HEK293 (cell line): Measurements from ENCODE around the gene CSPG4.
"Not testable (repeated sequence)": the region's sequence is repeated elsewhere in the genome, so short reads cannot be mapped to it uniquely, and the experiment has no call there.

ENCODE experiments used
- CTCF ChIA-PET: fragments of 350-600 bp; formaldehyde crosslinking; extraction: SDS; loops from one replicate; lab custom pipeline; 2021; ENCODE audit warnings: antibody characterized with exemption; lab: Yijun Ruan, JAX
- POLR2A ChIA-PET: fragments of 300-600 bp; formaldehyde crosslinking; extraction: SDS; loops from one replicate; lab custom pipeline; 2020; ENCODE audit warnings: antibody characterized with exemption, inconsistent platforms; lab: Yijun Ruan, JAX
- H3K27ac ChIP-seq: fragments of 200-500 bp; sonication (Bioruptor generic); 2 replicates; pipeline ENCODE4 v1.5.1; 2014; ENCODE audit warnings: low read depth, low read length, control low read depth, inconsistent platforms; ENCODE audit errors: extremely low read depth
- H3K36me3 ChIP-seq, 2 experiments: fragments of 200-500 bp in 1 of 2; sonication (Bioruptor generic) in 1 of 2; 1 replicate in 1 of 2; 2 replicates in 1 of 2; pipeline ENCODE4 v1.5.1; 2014 to 2017; ENCODE audit warnings: inconsistent platforms in 2 of 2, low read length in 2 of 2; ENCODE audit not compliant: control insufficient read depth in 2 of 2, insufficient read depth in 1 of 2
- H3K4me1 ChIP-seq: fragments of 200-500 bp; sonication (Bioruptor generic); 2 replicates; pipeline ENCODE4 v1.5.1; 2014; ENCODE audit warnings: mild to moderate bottlenecking, low read length, inconsistent platforms; ENCODE audit not compliant: control insufficient read depth, insufficient read depth
- H3K4me3 ChIP-seq: 2 replicates; pipeline ENCODE4 v1.5.1; 2011; ENCODE audit warnings: low read depth, mild to moderate bottlenecking, control low read depth, low read length, moderate library complexity
- H3K9me3 ChIP-seq: fragments of 200-500 bp; sonication (Bioruptor generic); 2 replicates; pipeline ENCODE4 v1.5.1; 2014; ENCODE audit warnings: low read depth, low read length, inconsistent platforms; ENCODE audit not compliant: control insufficient read depth, insufficient read depth
- GLI2 ChIP-seq: fragments of 450-650 bp; formaldehyde crosslinking; IDR thresholded peaks from 2 replicates; pipeline ENCODE4; 2017; ENCODE audit warnings: missing biosample characterization, missing genetic modification characterization, low read depth, borderline replicate concordance
- GLIS1 ChIP-seq: fragments of 450-650 bp; formaldehyde crosslinking; IDR thresholded peaks from 2 replicates; pipeline ENCODE4 v1.5.1; 2016; ENCODE audit warnings: missing biosample characterization, missing genetic modification characterization
- KLF1 ChIP-seq: fragments of 450-650 bp; formaldehyde crosslinking; IDR thresholded peaks from 2 replicates; pipeline ENCODE4 v1.5.1; 2016; ENCODE audit warnings: missing biosample characterization, missing genetic modification characterization
- KLF7 ChIP-seq: fragments of 450-650 bp; formaldehyde crosslinking; IDR thresholded peaks from 2 replicates; pipeline ENCODE4 v1.5.1; 2016; ENCODE audit warnings: missing biosample characterization, missing genetic modification characterization, borderline replicate concordance
- OVOL3 ChIP-seq: fragments of 450-650 bp; formaldehyde crosslinking; IDR thresholded peaks from 2 replicates; pipeline ENCODE4 v1.5.1; 2016; ENCODE audit warnings: missing biosample characterization, missing genetic modification characterization
- YY2 ChIP-seq: fragments of 450-650 bp; formaldehyde crosslinking; IDR thresholded peaks from 2 replicates; pipeline ENCODE4 v1.5.1; 2016; ENCODE audit warnings: missing biosample characterization, missing genetic modification characterization
- ZBTB1 ChIP-seq: fragments of 450-650 bp; formaldehyde crosslinking; IDR thresholded peaks from 2 replicates; pipeline ENCODE4 v1.5.1; 2016; ENCODE audit warnings: missing biosample characterization, missing genetic modification characterization
- ZBTB48 ChIP-seq: fragments of 450-650 bp; formaldehyde crosslinking; IDR thresholded peaks from 2 replicates; pipeline ENCODE4 v1.5.1; 2016; ENCODE audit warnings: missing biosample characterization, missing genetic modification characterization
- ZBTB7A ChIP-seq: fragments of 450-650 bp; formaldehyde crosslinking; IDR thresholded peaks from 2 replicates; pipeline ENCODE4 v1.5.1; 2016; ENCODE audit warnings: low read depth, missing biosample characterization, missing genetic modification characterization
- ZNF112 ChIP-seq: fragments of 450-650 bp; formaldehyde crosslinking; IDR thresholded peaks from 2 replicates; pipeline ENCODE4 v1.5.0; 2017; ENCODE audit warnings: missing biosample characterization, missing genetic modification characterization
- ZNF132 ChIP-seq: fragments of 450-650 bp; formaldehyde crosslinking; IDR thresholded peaks from 2 replicates; pipeline ENCODE4 v1.5.1; 2017; ENCODE audit warnings: missing biosample characterization, missing genetic modification characterization, borderline replicate concordance
- ZNF248 ChIP-seq: fragments of 450-650 bp; formaldehyde crosslinking; IDR thresholded peaks from 2 replicates; pipeline ENCODE4 v1.5.1; 2017; ENCODE audit warnings: missing biosample characterization, missing genetic modification characterization
- ZNF521 ChIP-seq: fragments of 450-650 bp; formaldehyde crosslinking; IDR thresholded peaks from 2 replicates; pipeline ENCODE4 v1.5.1; 2017; ENCODE audit warnings: missing biosample characterization, mild to moderate bottlenecking, missing genetic modification characterization
- ZNF558 ChIP-seq: fragments of 450-650 bp; formaldehyde crosslinking; IDR thresholded peaks from 2 replicates; pipeline ENCODE4 v1.5.1; 2016; ENCODE audit warnings: missing biosample characterization, missing genetic modification characterization
- ZNF596 ChIP-seq: fragments of 450-650 bp; IDR thresholded peaks from 2 replicates; pipeline ENCODE4 v1.5.0; 2018; ENCODE audit warnings: missing biosample characterization, mild to moderate bottlenecking, missing genetic modification characterization, moderate library complexity
- ZNF654 ChIP-seq: fragments of 450-650 bp; formaldehyde crosslinking; IDR thresholded peaks from 2 replicates; pipeline ENCODE4 v1.5.1; 2016; ENCODE audit warnings: low read depth, missing biosample characterization, missing genetic modification characterization
- ZNF701 ChIP-seq: fragments of 450-650 bp; formaldehyde crosslinking; IDR thresholded peaks from 2 replicates; pipeline ENCODE4 v1.5.1; 2016; ENCODE audit warnings: missing biosample characterization, missing genetic modification characterization
- ZNF768 ChIP-seq: fragments of 450-650 bp; formaldehyde crosslinking; IDR thresholded peaks from 2 replicates; pipeline ENCODE4 v1.5.1; 2018; ENCODE audit warnings: missing biosample characterization, mild to moderate bottlenecking, missing genetic modification characterization
- ZNF777 ChIP-seq: fragments of 450-650 bp; formaldehyde crosslinking; IDR thresholded peaks from 2 replicates; pipeline ENCODE4 v1.5.1; 2017; ENCODE audit warnings: missing biosample characterization, missing genetic modification characterization, borderline replicate concordance
- TF ChIP-seq, protein P1 (sequence below): fragments of 450-650 bp; formaldehyde crosslinking; IDR thresholded peaks from 2 replicates; pipeline ENCODE4 v1.5.1; 2017; ENCODE audit warnings: missing biosample characterization, mild to moderate bottlenecking, missing genetic modification characterization, moderate library complexity
- TF ChIP-seq, protein P2 (sequence below): fragments of 450-650 bp; formaldehyde crosslinking; IDR thresholded peaks from 2 replicates; pipeline ENCODE4 v1.5.1; 2016; ENCODE audit warnings: missing biosample characterization, missing genetic modification characterization
- TF ChIP-seq, protein P3 (sequence below): fragments of 450-650 bp; formaldehyde crosslinking; IDR thresholded peaks from 2 replicates; pipeline ENCODE4 v1.5.1; 2017; ENCODE audit warnings: missing biosample characterization, missing genetic modification characterization

CSPG4 gene

DNA sequence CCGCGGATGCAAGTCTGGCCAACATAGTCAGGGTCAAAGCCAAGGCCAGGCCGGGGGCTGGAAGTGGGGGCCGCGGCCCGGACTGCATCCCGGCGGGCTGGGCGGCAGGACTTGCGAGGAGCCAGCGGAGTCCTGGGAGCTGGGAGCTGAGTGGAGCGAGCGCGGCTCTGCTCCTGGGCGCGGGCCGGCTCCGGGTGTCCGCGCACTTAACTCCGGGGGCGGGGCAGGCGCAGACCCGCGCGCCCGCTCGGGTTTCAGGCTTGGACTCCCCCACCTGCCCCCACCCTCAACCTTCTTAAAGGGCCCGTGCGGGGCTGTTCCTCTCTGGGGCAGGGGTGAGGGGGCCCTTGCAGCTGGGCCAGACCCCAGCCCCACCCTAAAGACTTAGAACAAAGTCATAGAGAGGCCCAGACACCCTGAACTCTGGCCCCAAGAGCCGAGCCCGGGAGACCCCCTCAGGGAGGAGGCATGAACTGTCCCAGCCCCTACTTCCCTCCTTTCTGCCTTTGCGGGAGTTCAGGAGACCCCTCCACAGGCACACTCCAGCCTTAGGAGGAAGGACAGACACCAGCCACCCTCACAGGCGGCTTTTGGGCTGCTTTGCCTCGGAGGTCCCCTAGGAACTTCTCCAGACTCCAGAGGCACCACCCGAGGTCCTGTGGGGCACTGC lies at the start of gene CSPG4 (continued):
- TF ChIP-seq, protein P1, sequence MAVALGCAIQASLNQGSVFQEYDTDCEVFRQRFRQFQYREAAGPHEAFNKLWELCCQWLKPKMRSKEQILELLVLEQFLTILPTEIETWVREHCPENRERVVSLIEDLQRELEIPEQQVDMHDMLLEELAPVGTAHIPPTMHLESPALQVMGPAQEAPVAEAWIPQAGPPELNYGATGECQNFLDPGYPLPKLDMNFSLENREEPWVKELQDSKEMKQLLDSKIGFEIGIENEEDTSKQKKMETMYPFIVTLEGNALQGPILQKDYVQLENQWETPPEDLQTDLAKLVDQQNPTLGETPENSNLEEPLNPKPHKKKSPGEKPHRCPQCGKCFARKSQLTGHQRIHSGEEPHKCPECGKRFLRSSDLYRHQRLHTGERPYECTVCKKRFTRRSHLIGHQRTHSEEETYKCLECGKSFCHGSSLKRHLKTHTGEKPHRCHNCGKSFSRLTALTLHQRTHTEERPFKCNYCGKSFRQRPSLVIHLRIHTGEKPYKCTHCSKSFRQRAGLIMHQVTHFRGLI (tag by site-specific recombination), result 0 out of 2 replicates have a peak, but pooled peaks have one; percentile 47
- TF ChIP-seq GLI2, result no peak
- no peak for TF ChIP-seq ZNF132
- TF ChIP-seq KLF7 (tag by site-specific recombination), result no peak
- no peak for TF ChIP-seq ZNF558 (tag by site-specific recombination)
- TF ChIP-seq, protein P2, sequence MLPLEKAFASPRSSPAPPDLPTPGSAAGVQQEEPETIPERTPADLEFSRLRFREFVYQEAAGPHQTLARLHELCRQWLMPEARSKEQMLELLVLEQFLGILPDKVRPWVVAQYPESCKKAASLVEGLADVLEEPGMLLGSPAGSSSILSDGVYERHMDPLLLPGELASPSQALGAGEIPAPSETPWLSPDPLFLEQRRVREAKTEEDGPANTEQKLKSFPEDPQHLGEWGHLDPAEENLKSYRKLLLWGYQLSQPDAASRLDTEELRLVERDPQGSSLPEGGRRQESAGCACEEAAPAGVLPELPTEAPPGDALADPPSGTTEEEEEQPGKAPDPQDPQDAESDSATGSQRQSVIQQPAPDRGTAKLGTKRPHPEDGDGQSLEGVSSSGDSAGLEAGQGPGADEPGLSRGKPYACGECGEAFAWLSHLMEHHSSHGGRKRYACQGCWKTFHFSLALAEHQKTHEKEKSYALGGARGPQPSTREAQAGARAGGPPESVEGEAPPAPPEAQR (tag by site-specific recombination), result no peak
- TF ChIP-seq OVOL3 (tag by site-specific recombination), result no peak
- no peak for TF ChIP-seq ZNF701 (tag by site-specific recombination)
- no peak for TF ChIP-seq ZBTB48 (tag by site-specific recombination)
- TF ChIP-seq ZNF112 (tag by site-specific recombination), result no peak
- TF ChIP-seq ZNF248 (tag by site-specific recombination), result no peak
- TF ChIP-seq ZNF596 (tag by site-specific recombination), result no peak
- no peak for TF ChIP-seq YY2 (tag by site-specific recombination)
- TF ChIP-seq ZBTB7A (tag by site-specific recombination), result no peak
- TF ChIP-seq ZNF521 (tag by site-specific recombination), result no peak

DNA sequence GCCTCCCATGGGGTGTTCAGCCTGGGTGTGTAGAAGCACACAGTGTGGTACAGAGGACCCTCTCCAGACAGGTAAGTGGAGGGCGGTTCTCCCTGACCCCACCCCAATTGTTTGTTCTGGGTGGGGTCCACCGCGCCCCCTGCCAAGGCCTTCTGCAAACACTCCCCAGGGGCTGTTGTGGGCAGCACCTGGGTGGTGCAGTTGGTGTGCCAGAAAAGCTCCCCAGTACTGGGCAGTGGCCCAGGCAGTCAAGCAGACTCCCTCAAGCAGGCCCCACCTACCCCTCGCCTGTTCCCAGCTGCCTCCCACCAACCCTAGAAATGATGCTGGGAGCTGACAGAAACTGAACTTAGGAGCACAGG lies 49.7 kb upstream of the CSPG4 start:
- CTCF ChIA-PET, H3K36me3 ChIP-seq: not testable (repeated sequence)

DNA sequence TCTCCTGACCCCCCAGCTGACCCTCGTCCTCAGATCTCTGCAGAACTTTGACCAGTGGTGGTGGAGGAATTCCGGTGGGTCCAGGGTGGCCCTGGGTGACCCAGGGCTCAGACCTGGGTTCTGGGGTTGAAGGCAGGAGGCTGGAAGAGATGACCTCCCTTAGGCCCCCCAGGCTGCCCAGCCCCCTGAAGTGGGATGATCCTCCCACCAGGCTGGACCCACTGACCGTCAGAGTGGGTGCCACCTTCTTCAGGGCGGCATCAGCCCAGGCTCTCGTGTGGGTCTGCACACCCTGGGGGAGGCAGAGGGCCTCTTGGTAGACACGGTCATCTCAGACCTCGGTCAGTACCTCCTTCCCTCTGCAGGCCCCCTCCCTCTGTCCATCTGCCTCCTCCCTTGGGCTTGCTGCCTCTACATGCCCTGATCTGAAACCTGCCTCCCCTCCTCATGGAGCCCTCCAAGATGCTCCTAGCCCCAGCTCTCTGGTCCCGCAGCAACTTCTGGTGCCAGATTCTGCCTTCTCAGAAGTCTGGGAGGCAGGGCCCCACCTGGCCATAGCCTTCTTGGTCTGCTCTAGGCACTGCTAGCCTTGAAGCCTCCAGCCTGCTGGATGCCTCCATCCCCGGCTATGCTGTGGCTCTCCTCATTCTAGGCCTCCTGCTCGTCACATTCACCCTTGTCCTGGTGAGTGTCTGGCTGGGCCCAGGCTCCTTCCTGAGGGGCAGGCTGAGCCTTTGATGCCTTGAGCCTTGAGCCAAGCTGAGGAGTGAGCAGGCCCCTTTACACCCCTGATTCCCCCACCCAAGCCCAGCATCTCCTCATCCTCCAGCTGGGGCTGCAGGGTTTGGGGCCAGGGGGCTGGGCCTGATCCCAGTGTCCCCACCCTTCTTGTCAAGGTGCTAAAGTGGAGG lies 49.1 kb upstream of the CSPG4 start:
- ChIA-PET POLR2A (no interaction called here), CTCF (no interaction called here)
- no peaks in the 10 kb centered on the region for H3K9me3 ChIP-seq
- H3K27ac ChIP-seq, result no peak overlapping the region
- H3K4me1 ChIP-seq, result peaks cover 2% of the 10 kb centered on the region; the same call in 1 of the 2 replicates
- no peak overlapping the region for H3K4me3 ChIP-seq
- no peaks in the 10 kb centered on the region for H3K36me3 ChIP-seq
- TF ChIP-seq ZNF768 (tag by site-specific recombination) (no peak), ZNF654 (no peak), ZBTB1 (tag by site-specific recombination) (no peak), GLIS1 (tag by site-specific recombination) (no peak), ZNF777 (no peak)
- TF ChIP-seq, protein P3, sequence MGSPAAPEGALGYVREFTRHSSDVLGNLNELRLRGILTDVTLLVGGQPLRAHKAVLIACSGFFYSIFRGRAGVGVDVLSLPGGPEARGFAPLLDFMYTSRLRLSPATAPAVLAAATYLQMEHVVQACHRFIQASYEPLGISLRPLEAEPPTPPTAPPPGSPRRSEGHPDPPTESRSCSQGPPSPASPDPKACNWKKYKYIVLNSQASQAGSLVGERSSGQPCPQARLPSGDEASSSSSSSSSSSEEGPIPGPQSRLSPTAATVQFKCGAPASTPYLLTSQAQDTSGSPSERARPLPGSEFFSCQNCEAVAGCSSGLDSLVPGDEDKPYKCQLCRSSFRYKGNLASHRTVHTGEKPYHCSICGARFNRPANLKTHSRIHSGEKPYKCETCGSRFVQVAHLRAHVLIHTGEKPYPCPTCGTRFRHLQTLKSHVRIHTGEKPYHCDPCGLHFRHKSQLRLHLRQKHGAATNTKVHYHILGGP (tag by site-specific recombination), result no peak
- TF ChIP-seq, all 188 proteins: peak for 0

More for the DNA sequence above, 49.7 kb upstream of the CSPG4 start:
- H3K4me1 ChIP-seq, H3K4me3 ChIP-seq, H3K9me3 ChIP-seq, H3K27ac ChIP-seq, POLR2A ChIA-PET: not testable (repeated sequence)
- TF ChIP-seq GLIS1 (tag by site-specific recombination) (peak; percentile 11; the same call in 1 of the 2 replicates), KLF1 (tag by site-specific recombination) (peak; percentile 99)
